GM12872 (cell line): ENCODE measurements around the gene OR51B4.

Experiments used
- CTCF ChIP-seq: IDR thresholded peaks from 3 replicates; pipeline ENCODE4 v1.5.1; 2011; ENCODE audit warnings: low read depth, mild to moderate bottlenecking, low read length, moderate library complexity; ENCODE audit not compliant: insufficient read depth

Gene OR51B4

GRCh38 chr11:5290106-5290505 is 11.6 kb downstream of the OR51B4 start:
- no peak for TF ChIP-seq CTCF

- TF ChIP-seq CTCF, result no peak
These were observed 12.1 kb downstream of the OR51B4 start for GRCh38 chr11:5289696-5290095.

- TF ChIP-seq CTCF, result no peak
These were observed 12.7 kb downstream of the OR51B4 start for GRCh38 chr11:5288906-5289550.

- TF ChIP-seq CTCF, result no peak
These were observed 13.4 kb downstream of the OR51B4 start for GRCh38 chr11:5288108-5288905.

GRCh38 chr11:5286901-5287300 is 14.8 kb downstream of the OR51B4 start:
- no peak for TF ChIP-seq CTCF

- no peak for TF ChIP-seq CTCF
These were observed 15.4 kb downstream of the OR51B4 start for GRCh38 chr11:5286351-5286750.

- TF ChIP-seq CTCF, result no peak
These were observed 15.9 kb downstream of the OR51B4 start for GRCh38 chr11:5285703-5286340.
